ENCODE data around the gene PGM5.

Gene PGM5

GRCh38 chr9:68577774-68578591 lies 221.6 kb downstream of the PGM5 start:
- Mint-ChIP-seq H3K9me3 (no peaks in the 10 kb centered on the region), H3K4me1 (ENCODE audit: low read depth) (peaks cover 3% of the 10 kb centered on the region), H3K36me3 (ENCODE audit: low read depth) (no peaks in the 10 kb centered on the region), H3K27ac (no peak overlapping the region), H3K27me3 (peaks cover 1% of the 10 kb centered on the region), H3K4me3 (no peak overlapping the region)

All from stimulated activated naive CD8-positive, alpha-beta T cell treated with anti-CD3 and anti-CD28 coated beads, Interleukin-15, Interleukin-2, amounts not matched to agents 100 ng/mL and 50 ng/mL, for 24 hours (primary cell).